Left ventricle myocardium inferior (tissue), 1 donor: ENCODE data around the gene POU2AF1. TPM values are rescaled to one million over a fixed set of nuclear protein-coding genes. Genes with fewer than 3 reads are reported as not detected.

Experiments
- DNase-seq: peaks from one replicate; pipeline ENCODE4 v3.0.0-alpha.2; 2020
- H3K27ac ChIP-seq: fragments of 200-600 bp; replicated peaks from 2 replicates; pipeline ENCODE4 v1.8.0; 2021
- H3K27me3 ChIP-seq: fragments of 200-600 bp; 2 replicates; pipeline ENCODE4 v1.8.0; 2021; ENCODE audit warnings: low read depth
- H3K36me3 ChIP-seq: fragments of 200-600 bp; 2 replicates; pipeline ENCODE4 v1.8.0; 2021
- H3K4me1 ChIP-seq: fragments of 200-600 bp; 2 replicates; pipeline ENCODE4 v1.8.0; 2021
- H3K4me3 ChIP-seq: fragments of 200-600 bp; 2 replicates; pipeline ENCODE4 v1.8.0; 2021; ENCODE audit warnings: mild to moderate bottlenecking, moderate library complexity
- H3K9me3 ChIP-seq: fragments of 200-600 bp; replicated peaks from 2 replicates; pipeline ENCODE4 v1.8.0; 2021
- CTCF ChIP-seq: fragments of 200-600 bp; IDR thresholded peaks from 2 replicates; pipeline ENCODE4 v1.8.0; 2021; ENCODE audit warnings: antibody characterized with exemption, mild to moderate bottlenecking, borderline replicate concordance
- intact Hi-C: fragments of 100-400 bp; cut with micrococcal nuclease; formaldehyde crosslinking; loops from one replicate; pipeline ENCODE4 v1.11.0; 2022
- total RNA-seq: library from RNA; stranded (reverse); fragmentation: NEBNext Ultra II Directional; extraction: Animal tissue kit (Norgen Biotek cat#: 25700); gene quantifications from one replicate; pipeline ENCODE4 v1.2.1, GENCODE V29; 2021
- donor health status: DM: no; HTN: yes; CAD: no; lungs with severe emphysema.

The POU2AF1 gene
- total RNA-seq, 1 donor from 2014 or later: 0.05 TPM

- Histone ChIP-seq H3K27ac (no peak overlapping the region), H3K9me3 (no peaks in the 10 kb centered on the region), H3K4me3 (no peak overlapping the region), H3K36me3 (no peaks in the 10 kb centered on the region), H3K4me1 (peaks cover 23% of the 10 kb centered on the region), H3K27me3 (peaks cover 8% of the 10 kb centered on the region)
- intact Hi-C loops: no loop called here
- peak; percentile 80 for TF ChIP-seq CTCF
- peak; percentile 32 for DNase-seq
Observed at GRCh38 chr11:111422494-111423249, 43.6 kb upstream of the POU2AF1 start.

GRCh38 chr11:111421251-111421650, 42.2 kb upstream of the POU2AF1 start:
- Histone ChIP-seq H3K4me3 (no peak overlapping the region), H3K36me3 (no peaks in the 10 kb centered on the region), H3K4me1 (peaks cover 33% of the 10 kb centered on the region), H3K27me3 (peaks cover 8% of the 10 kb centered on the region), H3K27ac (no peak overlapping the region), H3K9me3 (no peaks in the 10 kb centered on the region)
- intact Hi-C loops: no loop called here
- no peak for DNase-seq
- no peak for TF ChIP-seq CTCF

GRCh38 chr11:111419641-111420327, 40.7 kb upstream of the POU2AF1 start:
- intact Hi-C loops: no loop called here
- no peaks in the 10 kb centered on the region for H3K27me3 ChIP-seq
- H3K4me1 ChIP-seq: peaks cover 33% of the 10 kb centered on the region
- no peaks in the 10 kb centered on the region for H3K36me3 ChIP-seq
- TF ChIP-seq CTCF: no peak
- no peak overlapping the region for H3K4me3 ChIP-seq
- H3K27ac ChIP-seq: no peak overlapping the region
- no peaks in the 10 kb centered on the region for H3K9me3 ChIP-seq
- no peak for DNase-seq

- intact Hi-C loops: no loop called here
- no peak for TF ChIP-seq CTCF
- no peaks in the 10 kb centered on the region for H3K9me3 ChIP-seq
- H3K36me3 ChIP-seq: no peaks in the 10 kb centered on the region
- peaks cover 33% of the 10 kb centered on the region for H3K4me1 ChIP-seq
- no peak overlapping the region for H3K27ac ChIP-seq
- DNase-seq: no peak
- no peaks in the 10 kb centered on the region for H3K27me3 ChIP-seq
- no peak overlapping the region for H3K4me3 ChIP-seq
Observed at GRCh38 chr11:111419181-111419580, 40.1 kb upstream of the POU2AF1 start.

- no peaks in the 10 kb centered on the region for H3K9me3 ChIP-seq
- intact Hi-C loops: no loop called here
- no peak for DNase-seq
- no peaks in the 10 kb centered on the region for H3K27me3 ChIP-seq
- TF ChIP-seq CTCF: no peak
- H3K36me3 ChIP-seq: no peaks in the 10 kb centered on the region
- peaks cover 33% of the 10 kb centered on the region for H3K4me1 ChIP-seq
- H3K4me3 ChIP-seq: no peak overlapping the region
- no peak overlapping the region for H3K27ac ChIP-seq
Observed at GRCh38 chr11:111418436-111418787, 39.3 kb upstream of the POU2AF1 start.
